Suprapubic skin (tissue), 4 donors: ENCODE measurements around the gene NR1H2.

Source experiments
- EP300 ChIP-seq: sonication (generic); formaldehyde crosslinking; IDR thresholded peaks from one replicate; pipeline ENCODE4 v1.6.1; 2017; ENCODE audit warnings: antibody characterized with exemption
- POLR2A ChIP-seq, 2 donors: fragments of 450-650 bp; IDR thresholded peaks; one replicate each; pipeline ENCODE4 v1.6.1; 2017; ENCODE audit warnings: antibody characterized with exemption in 2 of 2, mild to moderate bottlenecking in 2 of 2, moderate library complexity in 2 of 2
- POLR2AphosphoS5 ChIP-seq, 3 donors: sonication (generic); formaldehyde crosslinking; IDR thresholded peaks; one replicate each; pipeline ENCODE4 v1.6.1; 2017; ENCODE audit warnings: antibody characterized with exemption in 3 of 3
- TF ChIP-seq, protein P1 (sequence below), 2 donors: fragments of 200-600 bp in 1 of 2; fragments of 450-650 bp in 1 of 2; sonication (generic) in 1 of 2; IDR thresholded peaks; one replicate each; pipeline ENCODE4 v1.5.1; 2016 to 2019; ENCODE audit warnings: antibody characterized with exemption in 2 of 2, mild to moderate bottlenecking in 1 of 2, moderate library complexity in 1 of 2

DNA sequence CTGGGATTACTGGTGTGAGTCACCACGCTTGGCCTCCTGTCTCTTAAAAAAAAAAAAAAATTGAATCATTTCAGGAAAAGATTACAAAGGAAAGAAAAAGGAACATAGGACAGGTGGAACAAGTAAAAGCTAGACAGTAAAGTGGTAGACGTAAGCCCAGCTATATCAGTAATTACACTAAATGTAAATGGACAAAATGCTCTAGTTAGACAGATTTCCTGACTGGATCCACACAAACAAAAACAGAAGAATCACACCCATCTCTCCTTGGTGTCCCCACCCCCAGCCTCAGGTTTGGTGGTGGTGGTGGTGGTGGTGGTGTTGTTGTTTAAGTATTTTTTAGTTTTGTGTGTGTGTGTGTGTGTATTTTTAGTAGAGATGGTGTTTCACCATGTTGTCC is 36.2 kb downstream of the NR1H2 start:
- TF ChIP-seq POLR2A (IDR thresholded peaks at IDR 0.05) (no peak), POLR2AphosphoS5 (IDR thresholded peaks at IDR 0.05) (no peak), EP300 (no peak)
- TF ChIP-seq, protein P1, sequence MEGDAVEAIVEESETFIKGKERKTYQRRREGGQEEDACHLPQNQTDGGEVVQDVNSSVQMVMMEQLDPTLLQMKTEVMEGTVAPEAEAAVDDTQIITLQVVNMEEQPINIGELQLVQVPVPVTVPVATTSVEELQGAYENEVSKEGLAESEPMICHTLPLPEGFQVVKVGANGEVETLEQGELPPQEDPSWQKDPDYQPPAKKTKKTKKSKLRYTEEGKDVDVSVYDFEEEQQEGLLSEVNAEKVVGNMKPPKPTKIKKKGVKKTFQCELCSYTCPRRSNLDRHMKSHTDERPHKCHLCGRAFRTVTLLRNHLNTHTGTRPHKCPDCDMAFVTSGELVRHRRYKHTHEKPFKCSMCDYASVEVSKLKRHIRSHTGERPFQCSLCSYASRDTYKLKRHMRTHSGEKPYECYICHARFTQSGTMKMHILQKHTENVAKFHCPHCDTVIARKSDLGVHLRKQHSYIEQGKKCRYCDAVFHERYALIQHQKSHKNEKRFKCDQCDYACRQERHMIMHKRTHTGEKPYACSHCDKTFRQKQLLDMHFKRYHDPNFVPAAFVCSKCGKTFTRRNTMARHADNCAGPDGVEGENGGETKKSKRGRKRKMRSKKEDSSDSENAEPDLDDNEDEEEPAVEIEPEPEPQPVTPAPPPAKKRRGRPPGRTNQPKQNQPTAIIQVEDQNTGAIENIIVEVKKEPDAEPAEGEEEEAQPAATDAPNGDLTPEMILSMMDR (IDR thresholded peaks at IDR 0.05) = no peak
